Lung (tissue), 12 donors: ENCODE measurements around the gene TGM2. TPM values are rescaled to one million over a fixed set of nuclear protein-coding genes. Genes with fewer than 3 reads are reported as not detected.

Source experiments
- ATAC-seq: fragments of 200-7000 bp; cut with Tn5 transposase; one replicate; pipeline ENCODE4 v1.9.1; 2020; ENCODE audit warnings: moderate number of reproducible peaks; ENCODE audit not compliant: insufficient read depth, low FRiP score
- DNase-seq, 3 donors: peaks; one replicate each; pipeline ENCODE4 v3.0.0-alpha.2; 2013 to 2017
- H3K27ac ChIP-seq, 2 donors: one replicate each; pipeline ENCODE4 v1.5.1; 2013; ENCODE audit warnings: mild to moderate bottlenecking in 2 of 2, moderate library complexity in 2 of 2, control low read depth in 1 of 2, inconsistent platforms in 1 of 2, low read depth in 1 of 2, low read length in 1 of 2
- H3K27me3 ChIP-seq, 3 donors: one replicate each; pipeline ENCODE4 v1.5.1; 2013; ENCODE audit warnings: low read length in 2 of 3; ENCODE audit not compliant: control insufficient read depth in 3 of 3, insufficient read depth in 3 of 3
- H3K36me3 ChIP-seq, 4 donors: one replicate each; pipeline ENCODE4 v1.5.1; 2013; ENCODE audit warnings: low read length in 4 of 4, mild to moderate bottlenecking in 1 of 4, moderate library complexity in 1 of 4; ENCODE audit not compliant: control insufficient read depth in 4 of 4, insufficient read depth in 4 of 4
- H3K4me1 ChIP-seq, 5 donors: one replicate each; pipeline ENCODE4 v1.5.1; 2013; ENCODE audit warnings: low read length in 5 of 5, mild to moderate bottlenecking in 2 of 5, moderate library complexity in 1 of 5; ENCODE audit not compliant: control insufficient read depth in 5 of 5, insufficient read depth in 5 of 5
- H3K4me3 ChIP-seq: one replicate; pipeline ENCODE4 v1.5.1; 2013; ENCODE audit warnings: mild to moderate bottlenecking, control low read depth, moderate library complexity
- H3K9ac ChIP-seq, 2 donors: one replicate each; pipeline ENCODE4 v1.5.1; 2013; ENCODE audit warnings: low read length in 2 of 2, control low read depth in 1 of 2; ENCODE audit not compliant: insufficient read depth in 1 of 2
- H3K9me3 ChIP-seq, 4 donors: one replicate each; pipeline ENCODE4 v1.5.1; 2013; ENCODE audit warnings: low read length in 3 of 4, mild to moderate bottlenecking in 1 of 4, moderate library complexity in 1 of 4; ENCODE audit not compliant: control insufficient read depth in 4 of 4, insufficient read depth in 3 of 4
- CTCF ChIP-seq: IDR thresholded peaks from 2 replicates; pipeline ENCODE4 v1.5.1; 2012; ENCODE audit warnings: mild to moderate bottlenecking; ENCODE audit errors: control extremely low read depth, extremely low read depth
- WGBS, 2 donors: extraction: QIAGEN DNeasy Blood & Tissue Kit; methylation state at CpG; one replicate each; pipeline ENCODE4 v1.1.7; 2013; 5-methylcytosine and 5-hydroxymethylcytosine counted together
- polyA plus RNA-seq, 2 donors: library from polyadenylated mRNA; stranded (reverse); fragments of 200-250 nt; gene quantifications; one replicate each; pipeline ENCODE4 v1.2.1, GENCODE V29; 2013
- total RNA-seq, 2 donors: library from RNA; depleted of rRNA in 1 of 2; stranded (reverse); fragments of >200 nt in 1 of 2; gene quantifications; one replicate each; pipeline ENCODE4 v1.2.1, GENCODE V29; 2014 to 2021
- donor health status: control.
- donor health status: control.
- donor health status: Bipolar disorder and iron deficiency.
- donor health status: healthy.
- donor health status: DM: yes; HTN: yes; CAD: no.

Gene TGM2
- total and polyA plus RNA-seq, 4 donors, result 85.0 to 476 (median 325) TPM

GRCh38 chr20:38132910-38133501 is 32.1 kb downstream of the TGM2 start:
- DNase-seq (peak in 1 of 3 donors; percentile 4), ATAC-seq (no peak)
- Histone ChIP-seq H3K27ac (no peak overlapping the region), H3K4me3 (no peak overlapping the region), H3K9me3 (no peaks in the 10 kb centered on the region), H3K9ac (no peak overlapping the region), H3K36me3 (peaks cover 16 to 52% (median 17%) of the 10 kb centered on the region in 4 donors), H3K27me3 (no peaks in the 10 kb centered on the region), H3K4me1 (peaks cover 0 to 17% (median 7%) of the 10 kb centered on the region in 5 donors)
- WGBS, 2 donors, result 81 to 87% methylated on average over 11 of the region's 11 CpGs
- no peak for TF ChIP-seq CTCF

- H3K36me3 ChIP-seq, result peaks cover 9 to 49% (median 12%) of the 10 kb centered on the region in 4 donors
- ATAC-seq (no peak), DNase-seq (peak in 1 of 3 donors; percentile 2)
Observed at GRCh38 chr20:38132156-38132909, 32.7 kb downstream of the TGM2 start.

GRCh38 chr20:38131588-38132121 is 33.4 kb downstream of the TGM2 start:
- H3K36me3 ChIP-seq, result peaks cover 8 to 45% (median 12%) of the 10 kb centered on the region in 4 donors
- WGBS, 2 donors, result 78 to 82% methylated on average over 3 of the region's 3 CpGs
- H3K4me3 ChIP-seq, result no peak overlapping the region
- peaks cover 0 to 25% (median 14%) of the 10 kb centered on the region in 5 donors for H3K4me1 ChIP-seq
- TF ChIP-seq CTCF, result no peak
- ATAC-seq (no peak), DNase-seq (peak in 1 of 3 donors; percentile 3)
- no peak overlapping the region for H3K27ac ChIP-seq
- no peaks in the 10 kb centered on the region for H3K9me3 ChIP-seq
- H3K9ac ChIP-seq, result no peak overlapping the region
- no peaks in the 10 kb centered on the region for H3K27me3 ChIP-seq

More at GRCh38 chr20:38132156-38132909, 32.7 kb downstream of the TGM2 start:
- H3K9ac ChIP-seq, result no peak overlapping the region
- TF ChIP-seq CTCF, result no peak
- no peaks in the 10 kb centered on the region for H3K9me3 ChIP-seq
- H3K4me3 ChIP-seq, result no peak overlapping the region
- H3K27ac ChIP-seq, result no peak overlapping the region
- peaks cover 0 to 18% (median 9%) of the 10 kb centered on the region in 5 donors for H3K4me1 ChIP-seq
- 90 to 94% methylated on average over 25 to 26 of the region's 26 CpGs for whole genome bisulfite sequencing, 2 donors
- H3K27me3 ChIP-seq, result no peaks in the 10 kb centered on the region
